CD14-positive monocyte (primary cell): ENCODE measurements around the gene C8G. TPM values are rescaled to one million over a fixed set of nuclear protein-coding genes. Genes with fewer than 3 reads are reported as not detected.

ENCODE experiments used
- DNase-seq, 3 donors: peaks; one replicate each; pipeline ENCODE4 v3.0.0-alpha.2; 2011 to 2022
- H2AFZ ChIP-seq: 2 replicates; pipeline ENCODE4 v1.6.0; 2012; ENCODE audit warnings: mild to moderate bottlenecking, low read depth, low read length, inconsistent platforms; ENCODE audit not compliant: insufficient read depth, poor library complexity, severe bottlenecking
- H3K27ac ChIP-seq, 2 donors: 1 replicate in 1 of 2; 2 replicates in 1 of 2; pipeline ENCODE4 v1.5.1; 2012 to 2013; ENCODE audit warnings: low read length in 2 of 2, control low read depth in 1 of 2, inconsistent platforms in 1 of 2, low read depth in 1 of 2, mild to moderate bottlenecking in 1 of 2
- H3K27me3 ChIP-seq, 2 donors: one replicate each; pipeline versions ENCODE4 v1.6.0 to v1.6.1; 2011 to 2013; ENCODE audit warnings: low read length in 2 of 2; ENCODE audit not compliant: control insufficient read depth in 2 of 2, insufficient read depth in 2 of 2
- H3K36me3 ChIP-seq, 2 donors: replicated peaks in 1 of 2; 1 replicate in 1 of 2; 2 replicates in 1 of 2; pipeline versions ENCODE4 v1.5.1 to v1.6.1; 2012 to 2013; ENCODE audit warnings: low read length in 2 of 2, control low read depth in 1 of 2, inconsistent platforms in 1 of 2, mild to moderate bottlenecking in 1 of 2; ENCODE audit not compliant: insufficient read depth in 2 of 2, control insufficient read depth in 1 of 2
- H3K4me1 ChIP-seq, 2 donors: 1 replicate in 1 of 2; 2 replicates in 1 of 2; pipeline versions ENCODE4 v1.5.1 to v1.6.1; 2012 to 2013; ENCODE audit warnings: low read length in 2 of 2, control low read depth in 1 of 2, inconsistent platforms in 1 of 2, mild to moderate bottlenecking in 1 of 2, moderate library complexity in 1 of 2; ENCODE audit not compliant: insufficient read depth in 2 of 2, control insufficient read depth in 1 of 2
- H3K4me2 ChIP-seq: replicated peaks from 2 replicates; pipeline ENCODE3; 2012; ENCODE audit warnings: low read length, moderate library complexity, mild to moderate bottlenecking; ENCODE audit not compliant: poor library complexity, severe bottlenecking; ENCODE audit errors: extremely low read depth
- H3K4me3 ChIP-seq, 3 experiments: fragments of 200-600 bp in 1 of 3; sonication (generic) in 1 of 3; replicated peaks in 1 of 3; 1 replicate in 2 of 3; 2 replicates in 1 of 3; pipeline ENCODE4 v1.5.1; 2011 to 2013; ENCODE audit warnings: low read length in 3 of 3, mild to moderate bottlenecking in 3 of 3, control low read depth in 2 of 3, low read depth in 2 of 3, inconsistent platforms in 1 of 3, moderate library complexity in 1 of 3
- H3K79me2 ChIP-seq: 2 replicates; pipeline ENCODE4 v1.6.0; 2012; ENCODE audit warnings: mild to moderate bottlenecking, control low read depth, inconsistent platforms, low read length, moderate library complexity; ENCODE audit not compliant: insufficient read depth
- H3K9ac ChIP-seq: 2 replicates; pipeline ENCODE4 v1.6.0; 2017; ENCODE audit warnings: low read length, mild to moderate bottlenecking; ENCODE audit not compliant: insufficient read depth, poor library complexity, severe bottlenecking
- H3K9me3 ChIP-seq, 2 donors: replicated peaks in 1 of 2; 1 replicate in 1 of 2; 2 replicates in 1 of 2; pipeline versions ENCODE4 v1.5.1 to v1.6.1; 2012 to 2013; ENCODE audit warnings: low read length in 2 of 2, control low read depth in 1 of 2; ENCODE audit not compliant: control insufficient read depth in 1 of 2, insufficient read depth in 1 of 2
- H4K20me1 ChIP-seq: 2 replicates; pipeline ENCODE4 v1.6.0; 2012; ENCODE audit warnings: mild to moderate bottlenecking, low read length, control low read depth, moderate library complexity; ENCODE audit not compliant: insufficient read depth
- H3K27ac Mint-ChIP-seq, 7 donors: one replicate each; pipeline ENCODE4 v1.8.0; 2020; ENCODE audit warnings: mild to moderate bottlenecking in 7 of 7, mixed read lengths in 7 of 7, moderate library complexity in 6 of 7, inconsistent platforms in 2 of 7
- H3K27me3 Mint-ChIP-seq, 3 donors: one replicate each; pipeline ENCODE4 v1.8.0; 2021 to 2022; ENCODE audit warnings: low read depth in 3 of 3, mild to moderate bottlenecking in 3 of 3, mixed read lengths in 3 of 3, moderate library complexity in 3 of 3, inconsistent platforms in 1 of 3
- H3K36me3 Mint-ChIP-seq, 2 donors: one replicate each; pipeline ENCODE4 v1.8.0; 2020; ENCODE audit warnings: mixed read lengths in 2 of 2, inconsistent platforms in 1 of 2, mild to moderate bottlenecking in 1 of 2
- H3K4me1 Mint-ChIP-seq: one replicate; pipeline ENCODE4 v1.8.0; 2020; ENCODE audit warnings: mild to moderate bottlenecking, mixed read lengths
- H3K4me3 Mint-ChIP-seq, 2 donors: one replicate each; pipeline ENCODE4 v1.8.0; 2020; ENCODE audit warnings: mild to moderate bottlenecking in 2 of 2, mixed read lengths in 2 of 2, moderate library complexity in 1 of 2
- H3K9me3 Mint-ChIP-seq, 7 donors: one replicate each; pipeline ENCODE4 v1.8.0; 2020 to 2022; ENCODE audit warnings: mixed read lengths in 7 of 7, mild to moderate bottlenecking in 6 of 7, moderate library complexity in 6 of 7, inconsistent platforms in 2 of 7
- WGBS: methylation state at CpG from one replicate; pipeline ENCODE4 v1.1.5; 2013; ENCODE audit warnings: missing lambda C conversion rate; ENCODE audit not compliant: insufficient coverage; 5-methylcytosine and 5-hydroxymethylcytosine counted together
- intact Hi-C, 2 donors: fragments of 100-400 bp; cut with micrococcal nuclease; formaldehyde crosslinking; loops; one replicate each; pipeline versions ENCODE4 v1.15.0 to v1.15.1; 2023
- polyA plus RNA-seq, 3 donors: library from polyadenylated mRNA; depleted of rRNA in 1 of 3; unstranded in 2 of 3; stranded (reverse) in 1 of 3; fragments of 300-500 nt in 2 of 3; fragments of >200 nt in 1 of 3; fragmentation: Illumina TruSeq in 2 of 3; gene quantifications; 1 replicate in 2 of 3; 2 replicates in 1 of 3; pipeline ENCODE4 v1.2.3, GENCODE V29; 2012 to 2021
- TF ChIP-seq, protein P1 (sequence below): fragments of 200-600 bp; IDR thresholded peaks from one replicate; pipeline ENCODE4 v1.8.0; 2022; ENCODE audit warnings: antibody characterized with exemption, mild to moderate bottlenecking

C8G gene
- polyA plus RNA-seq, 3 donors, result 0.55 to 0.72 TPM; not detected in 1

DNA sequence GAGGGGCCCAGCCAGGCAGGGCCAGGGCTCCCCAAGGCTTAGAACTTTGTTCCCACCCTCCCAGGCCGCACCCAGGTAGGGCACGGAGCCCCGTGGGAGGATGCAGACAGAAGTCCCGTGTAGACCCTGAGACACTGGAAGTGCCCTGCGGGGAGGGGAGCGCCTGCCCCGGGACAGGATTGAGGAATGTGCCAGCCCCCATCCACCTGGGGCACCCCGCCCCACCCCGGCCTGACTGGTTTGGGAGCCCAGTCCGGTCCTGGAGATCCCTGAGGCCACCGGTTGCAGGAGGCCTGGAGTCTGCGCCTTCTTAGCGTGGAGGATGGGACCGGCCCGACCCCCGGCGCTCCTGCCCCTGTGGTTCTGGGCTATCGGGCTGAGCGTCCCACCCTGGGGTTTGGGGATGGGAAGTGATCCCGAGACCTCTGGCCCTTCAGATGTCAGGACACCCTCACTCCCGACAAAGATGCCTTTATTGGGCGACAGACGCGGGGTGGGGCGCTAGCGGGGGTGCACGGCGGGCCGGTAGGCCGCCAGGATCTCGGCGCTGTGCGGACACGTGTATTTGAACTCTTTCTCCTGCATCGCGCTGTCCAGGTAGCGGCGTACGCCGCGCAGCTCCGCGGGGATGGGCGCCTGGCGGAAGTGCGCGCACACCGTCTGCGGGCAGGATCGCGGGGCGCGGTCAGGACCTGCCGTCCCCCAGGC lies 49.3 kb downstream of the C8G start:
- H3K36me3 Mint-ChIP-seq, result peaks cover 10% of the 10 kb centered on the region in 2 donors
- Histone ChIP-seq H3K79me2 (peaks cover 20% of the 10 kb centered on the region), H3K9ac (no peak overlapping the region), H3K4me2 (no peak overlapping the region), H3K27me3 (peaks cover 0 to 41% of the 10 kb centered on the region in 2 donors), H4K20me1 (peaks cover 30% of the 10 kb centered on the region), H3K9me3 (no peaks in the 10 kb centered on the region), H3K27ac (no peak overlapping the region), H3K36me3 (peaks cover 6 to 9% of the 10 kb centered on the region in 2 donors), H2AFZ (no peak overlapping the region), H3K4me1 (peaks cover 61 to 78% of the 10 kb centered on the region in 2 donors), H3K4me3 (no peak overlapping the region)
- H3K4me1 Mint-ChIP-seq, result peaks cover 60% of the 10 kb centered on the region
- H3K4me3 Mint-ChIP-seq, result peak overlapping the region in 1 of 2 donors; percentile 89
- H3K27ac Mint-ChIP-seq, result no peak overlapping the region
- 80% methylated on average over 51 of the region's 54 CpGs for WGBS
- TF ChIP-seq, protein P1, sequence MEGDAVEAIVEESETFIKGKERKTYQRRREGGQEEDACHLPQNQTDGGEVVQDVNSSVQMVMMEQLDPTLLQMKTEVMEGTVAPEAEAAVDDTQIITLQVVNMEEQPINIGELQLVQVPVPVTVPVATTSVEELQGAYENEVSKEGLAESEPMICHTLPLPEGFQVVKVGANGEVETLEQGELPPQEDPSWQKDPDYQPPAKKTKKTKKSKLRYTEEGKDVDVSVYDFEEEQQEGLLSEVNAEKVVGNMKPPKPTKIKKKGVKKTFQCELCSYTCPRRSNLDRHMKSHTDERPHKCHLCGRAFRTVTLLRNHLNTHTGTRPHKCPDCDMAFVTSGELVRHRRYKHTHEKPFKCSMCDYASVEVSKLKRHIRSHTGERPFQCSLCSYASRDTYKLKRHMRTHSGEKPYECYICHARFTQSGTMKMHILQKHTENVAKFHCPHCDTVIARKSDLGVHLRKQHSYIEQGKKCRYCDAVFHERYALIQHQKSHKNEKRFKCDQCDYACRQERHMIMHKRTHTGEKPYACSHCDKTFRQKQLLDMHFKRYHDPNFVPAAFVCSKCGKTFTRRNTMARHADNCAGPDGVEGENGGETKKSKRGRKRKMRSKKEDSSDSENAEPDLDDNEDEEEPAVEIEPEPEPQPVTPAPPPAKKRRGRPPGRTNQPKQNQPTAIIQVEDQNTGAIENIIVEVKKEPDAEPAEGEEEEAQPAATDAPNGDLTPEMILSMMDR, result no peak
- H3K9me3 Mint-ChIP-seq, result peaks cover 0 to 17% (median 3%) of the 10 kb centered on the region in 7 donors
- intact Hi-C loops, result loop anchor here in 1 of 2 donors (5.0 kb wide), 1 partner anchor 38 kb away; the partner anchor contains the start of gene FUT7
- H3K27me3 Mint-ChIP-seq, result peaks cover 26 to 56% (median 49%) of the 10 kb centered on the region in 3 donors
- DNase-seq, result no peak

DNA sequence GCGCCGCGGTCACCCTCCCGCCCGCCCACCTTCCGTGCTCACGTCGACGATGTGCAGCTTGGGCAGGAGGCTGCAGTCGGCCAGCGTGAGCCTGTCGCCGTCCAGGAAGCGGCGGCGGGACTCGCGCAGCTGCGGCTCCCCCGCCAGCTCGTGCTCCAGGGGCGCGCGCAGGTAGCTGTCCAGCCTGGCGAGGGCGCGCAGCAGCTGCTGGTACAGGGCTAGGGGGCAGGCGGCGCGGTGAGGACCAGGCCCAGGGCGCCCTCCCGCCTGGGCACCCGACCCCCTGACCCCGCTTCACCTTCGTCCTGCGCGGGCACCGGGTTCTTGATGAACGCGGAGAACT lies 49.8 kb downstream of the C8G start:
- Histone ChIP-seq H3K27ac (no peak overlapping the region), H3K27me3 (peaks cover 0 to 41% of the 10 kb centered on the region in 2 donors), H3K9ac (no peak overlapping the region), H3K4me2 (no peak overlapping the region), H3K4me1 (peaks cover 66 to 83% of the 10 kb centered on the region in 2 donors), H3K9me3 (no peaks in the 10 kb centered on the region), H3K36me3 (peaks cover 6 to 9% of the 10 kb centered on the region in 2 donors), H2AFZ (no peak overlapping the region), H3K79me2 (peaks cover 20% of the 10 kb centered on the region), H4K20me1 (peaks cover 30% of the 10 kb centered on the region), H3K4me3 (no peak overlapping the region)
- WGBS, result 36% methylated on average over 40 of the region's 40 CpGs
- Mint-ChIP-seq H3K27me3 (peaks cover 24 to 56% (median 45%) of the 10 kb centered on the region in 3 donors), H3K4me1 (peaks cover 65% of the 10 kb centered on the region), H3K36me3 (peaks cover 10% of the 10 kb centered on the region in 2 donors), H3K9me3 (peaks cover 0 to 17% (median 3%) of the 10 kb centered on the region in 7 donors), H3K4me3 (no peak overlapping the region), H3K27ac (no peak overlapping the region)
- TF ChIP-seq, protein P1, result no peak
- intact Hi-C loops, result loop anchor here (5.0 kb wide), 1 partner anchor 37 kb away; the partner anchor contains the start of gene FUT7 (in 2 of the 2)
- DNase-seq, result no peak
